ENCODE results near the gene CNTNAP5. TPM values are rescaled to one million over a fixed set of nuclear protein-coding genes. Genes with fewer than 3 reads are reported as not detected.

CNTNAP5 gene
- total RNA-seq, 1 donor from 2014 or later = not detected

DNA sequence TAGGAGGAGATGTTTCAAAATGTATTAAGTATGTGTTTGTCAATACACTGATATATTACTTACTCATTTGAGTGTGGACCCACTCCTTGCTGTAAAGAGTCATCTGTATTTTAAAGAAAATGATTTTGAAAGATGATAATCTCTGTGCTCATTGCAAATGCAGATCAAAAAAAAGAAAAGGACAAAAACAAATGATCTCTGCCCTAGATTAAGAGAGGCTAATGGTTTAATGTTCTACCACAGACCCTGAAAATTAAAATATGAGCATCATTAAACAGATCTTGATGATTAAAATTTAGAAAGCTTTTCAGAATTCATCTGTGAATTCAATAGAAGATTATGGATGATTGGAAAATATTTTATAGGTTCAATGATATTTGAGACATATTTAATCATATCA is 136.5 kb downstream of the CNTNAP5 start:
- no peak overlapping the region for H3K4me3 ChIP-seq
- H3K36me3 ChIP-seq = no peaks in the 10 kb centered on the region
- intact Hi-C loops (cut with micrococcal nuclease) = no loop called here
- no peak overlapping the region for H3K27ac ChIP-seq (replicated peaks)
- no peak for DNase-seq
- H3K9me3 ChIP-seq (replicated peaks) = no peaks in the 10 kb centered on the region
- TF ChIP-seq, protein P1, sequence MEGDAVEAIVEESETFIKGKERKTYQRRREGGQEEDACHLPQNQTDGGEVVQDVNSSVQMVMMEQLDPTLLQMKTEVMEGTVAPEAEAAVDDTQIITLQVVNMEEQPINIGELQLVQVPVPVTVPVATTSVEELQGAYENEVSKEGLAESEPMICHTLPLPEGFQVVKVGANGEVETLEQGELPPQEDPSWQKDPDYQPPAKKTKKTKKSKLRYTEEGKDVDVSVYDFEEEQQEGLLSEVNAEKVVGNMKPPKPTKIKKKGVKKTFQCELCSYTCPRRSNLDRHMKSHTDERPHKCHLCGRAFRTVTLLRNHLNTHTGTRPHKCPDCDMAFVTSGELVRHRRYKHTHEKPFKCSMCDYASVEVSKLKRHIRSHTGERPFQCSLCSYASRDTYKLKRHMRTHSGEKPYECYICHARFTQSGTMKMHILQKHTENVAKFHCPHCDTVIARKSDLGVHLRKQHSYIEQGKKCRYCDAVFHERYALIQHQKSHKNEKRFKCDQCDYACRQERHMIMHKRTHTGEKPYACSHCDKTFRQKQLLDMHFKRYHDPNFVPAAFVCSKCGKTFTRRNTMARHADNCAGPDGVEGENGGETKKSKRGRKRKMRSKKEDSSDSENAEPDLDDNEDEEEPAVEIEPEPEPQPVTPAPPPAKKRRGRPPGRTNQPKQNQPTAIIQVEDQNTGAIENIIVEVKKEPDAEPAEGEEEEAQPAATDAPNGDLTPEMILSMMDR (IDR thresholded peaks at IDR 0.05; ENCODE audit: borderline replicate concordance) = no peak
- H3K27me3 ChIP-seq (ENCODE audit: low read depth) = no peaks in the 10 kb centered on the region
- H3K4me1 ChIP-seq = no peaks in the 10 kb centered on the region

DNA sequence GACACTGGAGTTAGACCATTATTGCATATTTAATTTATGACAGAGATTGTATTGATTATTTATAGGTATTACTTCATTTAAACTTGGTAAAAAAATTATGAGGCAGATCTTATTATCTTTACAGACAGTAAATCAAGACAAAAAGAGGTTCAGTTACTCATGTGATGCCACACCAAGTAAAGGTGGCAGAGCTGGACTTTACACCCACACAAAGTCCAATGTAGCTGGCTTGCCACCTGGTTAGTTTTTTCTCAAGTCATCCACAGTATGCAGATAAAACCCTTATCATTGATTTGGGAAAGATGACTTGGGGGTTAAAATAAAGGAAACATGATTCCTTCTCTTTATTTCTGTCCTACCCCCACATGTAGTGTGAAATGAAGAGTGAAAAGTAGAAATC is 137.2 kb downstream of the CNTNAP5 start:
- no peak for DNase-seq
- Histone ChIP-seq H3K27ac (replicated peaks) (no peak overlapping the region), H3K27me3 (ENCODE audit: low read depth) (no peaks in the 10 kb centered on the region), H3K9me3 (replicated peaks) (no peaks in the 10 kb centered on the region), H3K36me3 (no peaks in the 10 kb centered on the region), H3K4me3 (no peak overlapping the region), H3K4me1 (no peaks in the 10 kb centered on the region)
- TF ChIP-seq, protein P1 (IDR thresholded peaks at IDR 0.05; ENCODE audit: borderline replicate concordance) = no peak
- intact Hi-C loops (cut with micrococcal nuclease) = no loop called here

DNA sequence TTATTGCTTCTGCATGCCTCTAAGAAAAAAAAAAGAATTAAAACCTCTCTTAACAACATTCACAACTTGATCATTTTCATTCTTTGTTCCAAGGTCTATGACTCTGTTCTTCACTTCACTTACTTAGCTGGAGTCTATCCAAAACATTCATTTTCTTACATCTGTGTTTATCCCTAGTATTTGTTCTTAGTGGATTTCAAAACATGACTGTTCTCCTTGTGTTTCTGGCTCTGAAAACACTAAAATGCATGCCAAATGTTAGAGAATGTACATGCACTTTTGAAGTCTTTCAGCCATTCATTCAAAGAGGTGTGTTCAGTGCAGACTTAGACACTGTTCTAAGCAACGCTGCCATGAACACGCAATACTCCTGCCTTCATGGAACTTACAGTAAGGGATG is 138.8 kb downstream of the CNTNAP5 start:
- H3K4me1 ChIP-seq = no peaks in the 10 kb centered on the region

DNA sequence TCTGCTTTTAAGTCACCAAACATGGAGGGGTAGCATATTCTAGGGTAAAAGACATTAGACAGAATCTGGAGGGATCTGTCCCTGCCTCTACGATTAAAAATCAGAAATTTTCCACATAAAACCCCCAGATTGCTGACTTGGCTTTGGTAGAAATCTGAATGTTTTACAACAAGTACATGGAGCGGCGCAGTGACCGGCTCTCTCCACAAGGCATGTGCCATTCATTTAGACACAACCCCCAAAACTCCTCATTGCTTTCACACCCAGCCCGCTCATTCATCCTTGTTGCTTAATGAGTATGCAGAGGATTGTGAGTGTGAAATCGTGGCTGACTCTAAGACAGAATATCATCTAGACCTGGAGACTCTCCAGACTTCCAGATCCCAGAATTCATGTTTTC is 140.6 kb downstream of the CNTNAP5 start:
- Histone ChIP-seq H3K4me1 (no peaks in the 10 kb centered on the region), H3K9me3 (replicated peaks) (no peaks in the 10 kb centered on the region), H3K27ac (replicated peaks) (no peak overlapping the region), H3K36me3 (no peaks in the 10 kb centered on the region), H3K4me3 (no peak overlapping the region), H3K27me3 (ENCODE audit: low read depth) (no peaks in the 10 kb centered on the region)
- intact Hi-C loops (cut with micrococcal nuclease) = no loop called here
- no peak for DNase-seq
- TF ChIP-seq, protein P1 (IDR thresholded peaks at IDR 0.05; ENCODE audit: borderline replicate concordance) = no peak

More for the DNA sequence above, 138.8 kb downstream of the CNTNAP5 start:
- Histone ChIP-seq H3K27me3 (ENCODE audit: low read depth) (no peaks in the 10 kb centered on the region), H3K9me3 (replicated peaks) (no peaks in the 10 kb centered on the region), H3K27ac (replicated peaks) (no peak overlapping the region), H3K36me3 (no peaks in the 10 kb centered on the region), H3K4me3 (no peak overlapping the region)
- DNase-seq = no peak
- intact Hi-C loops (cut with micrococcal nuclease) = no loop called here
- TF ChIP-seq, protein P1 (IDR thresholded peaks at IDR 0.05; ENCODE audit: borderline replicate concordance) = no peak

DNA sequence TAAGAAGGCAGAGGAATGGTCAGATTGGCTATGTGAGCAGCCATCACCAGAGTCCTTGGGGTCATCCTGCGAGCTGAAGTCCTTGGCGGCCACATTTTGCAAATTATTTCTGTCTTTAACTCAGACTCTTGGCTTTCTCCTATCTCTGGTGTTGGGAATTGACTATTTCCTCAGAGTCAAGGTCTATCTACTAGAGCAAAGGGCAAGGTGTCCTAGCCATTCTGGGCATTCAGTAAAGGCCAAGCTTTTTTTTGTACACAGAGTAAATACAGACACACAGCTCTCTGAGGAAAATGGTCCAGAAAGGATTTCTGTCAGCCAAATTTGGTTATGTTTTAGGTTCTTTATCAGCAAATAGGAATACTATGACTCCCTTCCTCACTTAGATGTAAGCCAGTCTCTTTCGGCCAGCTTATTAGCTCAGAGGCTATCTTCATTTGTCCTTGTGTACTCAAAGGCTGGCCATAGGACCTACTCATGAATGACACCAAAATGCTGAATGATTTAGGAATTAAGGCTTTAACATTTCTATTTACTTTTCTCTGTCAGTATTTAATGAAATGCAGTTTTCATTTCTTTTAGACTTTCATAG is 146.5 kb downstream of the CNTNAP5 start:
- Histone ChIP-seq H3K27me3 (ENCODE audit: low read depth) (no peaks in the 10 kb centered on the region), H3K9me3 (replicated peaks) (peaks cover 17% of the 10 kb centered on the region), H3K27ac (replicated peaks) (no peak overlapping the region), H3K36me3 (no peaks in the 10 kb centered on the region), H3K4me1 (no peaks in the 10 kb centered on the region), H3K4me3 (no peak overlapping the region)
- no peak for DNase-seq
- intact Hi-C loops (cut with micrococcal nuclease) = no loop called here
- TF ChIP-seq, protein P1 (IDR thresholded peaks at IDR 0.05; ENCODE audit: borderline replicate concordance) = no peak
